Stimulated activated CD4-positive, alpha-beta T cell treated with anti-CD3 and anti-CD28 coated beads, Interleukin-2, amount 100 ng/mL, for 48 hours (primary cell): ENCODE data around the gene BACE2.
"Not testable (repeated sequence)": the region's sequence is repeated elsewhere in the genome, so short reads cannot be mapped to it uniquely, and the experiment has no call there.

Experiments
- DNase-seq, 2 donors: peaks; one replicate each; pipeline ENCODE4 v3.0.0-alpha.2; 2020

Gene BACE2

DNA sequence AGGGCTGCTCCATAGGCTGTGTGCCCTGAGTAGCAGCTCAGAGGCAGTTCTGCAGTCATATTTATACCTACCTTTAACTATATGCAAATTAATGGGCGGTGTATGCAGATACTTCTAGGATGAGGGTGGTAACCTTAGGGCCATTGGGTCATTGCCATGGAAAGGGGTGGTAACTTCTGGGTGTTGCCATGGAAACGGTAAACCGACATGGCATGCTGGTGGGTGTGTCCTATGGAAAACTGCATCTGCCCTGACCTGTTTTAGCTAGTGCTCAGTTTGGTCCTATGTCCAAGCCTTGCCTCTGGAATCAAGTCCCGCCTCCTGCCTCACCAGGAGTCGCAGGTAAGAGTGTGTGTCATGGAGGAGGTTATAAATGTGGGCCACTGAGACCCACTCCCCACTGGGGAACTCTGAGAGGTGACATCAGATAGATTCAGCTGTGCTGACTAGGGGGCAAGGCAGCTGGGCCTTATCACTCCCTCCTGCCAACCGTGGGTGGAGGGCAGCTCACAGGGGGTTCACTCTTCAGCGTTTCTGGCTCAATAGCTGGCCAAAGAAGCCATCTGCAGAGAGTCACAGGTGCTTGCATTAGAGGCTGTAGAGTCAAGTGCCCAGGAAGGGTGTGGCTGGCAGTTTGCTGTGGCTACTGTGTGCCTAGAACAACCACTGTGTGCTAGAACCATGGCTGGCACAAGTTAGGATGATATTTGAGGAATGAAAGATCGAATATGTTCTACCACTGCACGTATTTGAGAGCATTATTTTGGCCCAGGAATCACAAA is 19.0 kb downstream of the BACE2 start:
- no peak for DNase-seq

- DNase-seq = no peak
Measured at GRCh38 chr21:41187537-41188025, 19.6 kb downstream of the BACE2 start.

DNA sequence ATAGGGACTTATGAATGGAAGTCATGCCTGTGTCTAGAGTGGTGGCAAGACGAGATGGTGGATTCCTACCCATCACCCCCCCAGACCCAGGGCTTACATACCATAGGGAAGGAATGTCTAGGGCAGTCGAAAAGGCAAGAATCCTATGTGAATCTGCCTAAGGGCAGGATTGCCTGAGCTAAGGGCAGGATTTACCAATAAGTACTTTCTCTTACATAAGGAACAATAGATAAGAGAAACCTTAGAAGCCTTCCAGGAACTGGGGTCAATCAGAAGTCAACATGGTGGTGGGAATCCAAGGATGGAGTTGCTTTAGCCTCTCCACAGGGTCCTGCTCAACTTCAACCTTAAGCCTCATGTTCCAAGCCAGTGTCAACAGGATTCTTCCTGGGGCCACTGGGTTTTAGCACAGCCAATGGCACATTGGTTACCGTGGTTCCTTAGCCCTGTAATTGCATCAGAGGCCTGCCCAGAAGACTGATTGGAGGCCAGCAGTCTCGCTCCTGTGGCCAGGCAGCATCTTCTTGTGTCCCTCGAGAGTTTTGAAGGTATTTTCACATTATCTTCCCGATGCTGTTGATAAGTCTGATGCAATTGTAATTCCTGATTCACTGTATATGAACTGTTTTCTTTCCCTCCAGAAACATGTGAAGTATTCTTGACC is 20.7 kb downstream of the BACE2 start:
- no peak for DNase-seq

DNA sequence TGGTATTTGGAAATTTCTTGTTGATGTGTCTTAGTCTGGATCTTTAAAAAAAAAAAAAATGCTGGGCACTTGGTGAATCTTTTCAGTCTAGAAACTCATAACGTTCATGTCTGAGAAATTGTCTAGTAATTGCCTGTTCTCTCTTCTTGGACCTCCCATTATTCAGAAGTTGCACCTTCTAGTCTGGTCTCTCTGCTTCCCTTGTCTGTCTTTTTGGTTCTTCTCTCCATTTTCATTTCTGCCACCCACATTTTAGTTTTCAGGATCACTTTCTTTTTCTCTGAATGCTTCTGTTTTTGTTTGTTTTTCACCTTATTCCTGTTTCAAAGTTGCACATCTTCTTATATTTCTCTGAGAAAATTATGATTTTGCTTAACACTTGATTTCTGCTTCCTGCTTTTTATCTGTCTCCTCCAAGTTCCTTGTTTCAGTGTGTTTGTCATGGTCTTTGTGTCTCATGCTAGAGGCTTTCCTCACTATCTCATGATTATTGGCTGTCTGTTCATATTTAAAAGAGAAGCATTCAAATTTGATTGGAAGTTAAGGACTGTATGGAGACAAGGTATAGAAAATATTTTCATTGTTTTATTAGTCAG is 21.3 kb downstream of the BACE2 start:
- DNase-seq = no peak

- not testable (repeated sequence) for DNase-seq
Measured at GRCh38 chr21:41192552-41192951, 24.6 kb downstream of the BACE2 start.

GRCh38 chr21:41195311-41195710 is 27.4 kb downstream of the BACE2 start:
- DNase-seq = no peak

DNA sequence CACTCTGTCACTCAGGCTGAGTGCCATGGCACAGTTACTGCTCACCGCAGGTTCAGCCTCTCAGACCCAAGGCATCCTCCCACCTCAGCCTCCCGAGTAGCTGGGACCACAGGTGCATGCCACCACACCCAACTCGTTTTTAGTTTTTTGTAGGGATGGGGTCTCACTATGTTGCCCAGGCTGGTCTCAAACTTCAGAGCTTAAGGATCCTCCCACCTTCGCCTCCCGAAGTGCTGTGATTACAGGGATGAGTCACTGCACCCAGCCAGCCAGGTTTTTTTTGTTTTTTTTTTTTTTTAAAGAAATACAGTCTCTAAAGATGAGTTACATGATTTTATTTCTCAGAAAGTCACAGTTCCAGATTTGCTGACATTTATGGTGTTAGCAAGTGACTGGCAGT is 29.0 kb downstream of the BACE2 start:
- no peak for DNase-seq

GRCh38 chr21:41197582-41197981 is 29.6 kb downstream of the BACE2 start:
- no peak for DNase-seq

- DNase-seq = not testable (repeated sequence)
Measured at GRCh38 chr21:41198647-41199046, 30.7 kb downstream of the BACE2 start.

DNA sequence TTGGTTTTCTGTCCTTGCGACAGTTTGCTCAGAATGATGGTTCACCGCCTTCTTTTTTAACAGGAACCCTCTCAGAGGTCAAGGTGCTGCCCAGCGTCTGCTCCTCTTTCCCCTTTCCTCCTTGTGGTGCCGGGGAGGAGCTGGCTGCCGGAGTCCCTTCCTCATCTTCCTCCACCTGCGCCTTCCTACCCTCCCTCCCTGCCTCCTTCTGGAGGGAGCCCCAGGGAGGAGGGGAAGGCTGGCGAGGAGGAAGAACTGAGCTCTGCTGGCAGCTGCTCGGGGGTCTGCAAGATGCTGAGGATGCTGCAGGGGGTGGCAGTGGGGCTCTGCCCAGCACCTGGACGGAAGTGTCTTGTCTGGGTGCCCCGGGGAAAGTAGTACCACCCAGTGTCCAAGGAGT is 31.2 kb downstream of the BACE2 start:
- DNase-seq = no peak

- no peak for DNase-seq
Measured at GRCh38 chr21:41199588-41199987, 31.6 kb downstream of the BACE2 start.

DNA sequence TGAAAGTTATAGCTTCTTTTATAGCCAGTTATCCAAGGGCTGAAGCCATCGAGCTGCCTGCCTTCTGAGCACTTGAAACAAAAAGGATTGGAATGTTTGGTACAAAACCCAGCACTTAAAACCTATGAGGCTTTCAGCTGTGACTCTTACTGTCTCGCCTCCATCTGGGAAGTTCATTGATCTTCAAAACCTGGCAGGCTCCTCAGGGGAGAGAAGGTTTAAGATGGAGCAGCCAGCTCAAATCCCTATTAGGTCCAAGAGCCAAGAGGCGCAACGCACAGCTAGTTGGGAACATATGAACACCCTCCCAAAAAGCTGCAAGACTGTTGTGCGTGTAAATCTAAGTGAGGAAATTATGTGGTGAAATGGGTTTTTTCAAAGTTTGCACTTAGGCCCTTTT is 33.4 kb downstream of the BACE2 start:
- DNase-seq = no peak

DNA sequence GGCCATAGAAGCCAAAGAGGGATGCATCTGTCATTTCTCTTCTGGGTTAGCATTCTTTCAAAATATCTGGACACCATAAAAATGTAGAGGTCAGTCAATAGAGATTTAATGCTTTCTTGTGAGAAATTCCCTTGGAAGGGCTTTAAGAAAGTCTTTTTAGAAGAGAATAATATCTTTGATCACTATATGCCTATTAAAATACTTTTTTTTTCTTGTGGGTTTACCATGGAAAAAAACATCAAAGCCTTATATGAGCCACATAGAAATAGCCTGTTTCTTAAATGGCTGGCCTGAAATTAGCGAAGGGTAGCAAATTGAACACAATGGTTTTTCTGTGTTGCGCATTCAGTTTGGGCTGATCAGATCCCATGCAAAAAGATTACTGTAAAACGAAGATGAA is 36.8 kb downstream of the BACE2 start:
- DNase-seq = no peak

DNA sequence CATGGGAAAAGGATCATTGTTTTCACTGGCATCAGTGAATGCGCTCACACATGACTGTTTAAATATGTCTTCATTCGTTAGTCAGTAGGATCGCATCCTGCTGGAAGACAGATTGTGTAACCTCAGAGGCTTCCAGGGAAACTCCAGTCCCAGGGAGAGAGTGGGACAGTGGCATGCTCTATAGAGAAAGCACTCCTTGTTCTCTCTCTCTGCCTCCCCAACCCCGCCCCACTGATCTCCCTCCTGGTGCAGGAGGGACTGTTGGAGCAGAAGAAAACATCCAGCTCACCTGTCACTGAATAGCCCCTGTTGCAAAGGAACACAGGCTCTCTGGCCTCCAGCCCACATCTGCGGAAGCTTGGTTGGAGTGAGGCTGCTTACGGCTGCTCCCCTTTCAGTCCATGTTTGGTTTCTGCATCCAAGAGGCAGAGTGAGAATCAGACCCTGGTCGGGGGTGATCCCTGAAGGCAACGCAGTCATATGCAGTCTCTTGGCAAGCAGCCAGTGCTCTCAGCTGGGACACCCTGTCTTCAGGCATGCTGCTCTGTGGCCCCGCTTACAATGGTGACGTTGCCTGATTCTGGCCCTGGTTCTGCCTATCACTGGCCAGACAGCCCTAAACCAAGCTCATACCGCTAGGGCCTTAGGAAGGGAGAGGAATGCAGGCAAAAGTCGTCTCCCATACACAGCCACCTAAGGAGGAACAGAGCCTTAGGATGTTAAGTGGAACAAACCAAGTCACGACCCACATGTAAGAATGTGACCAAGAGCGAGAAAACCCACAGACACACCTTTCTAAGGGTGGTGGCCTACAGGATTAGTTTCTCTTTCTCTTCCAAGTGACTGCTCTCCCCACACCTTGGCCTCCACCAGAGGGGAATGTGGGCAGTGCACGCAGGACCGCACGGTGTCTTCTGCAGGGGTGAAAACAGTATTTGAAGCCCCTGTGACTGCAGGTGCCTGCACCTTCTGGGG is 39.7 kb downstream of the BACE2 start:
- DNase-seq = no peak

DNA sequence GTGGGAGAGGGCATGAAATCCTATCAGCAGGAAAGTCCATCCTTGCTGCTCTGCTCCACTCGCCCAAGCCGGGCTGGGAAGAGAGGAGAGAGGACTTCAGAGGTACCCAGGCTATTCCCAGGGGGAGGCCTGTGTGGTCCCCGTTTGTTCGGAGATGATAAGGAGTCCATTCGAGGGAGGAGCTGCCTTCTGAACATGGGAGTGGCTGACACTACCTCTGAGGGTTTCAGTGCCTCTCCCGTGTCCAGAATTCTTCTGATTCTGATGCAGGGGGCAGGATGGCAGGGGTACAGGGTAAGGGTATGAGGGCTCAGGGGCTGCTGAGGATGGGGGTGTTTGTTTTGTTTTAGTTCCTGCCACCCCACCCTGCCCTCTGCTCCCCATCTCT is 40.4 kb downstream of the BACE2 start:
- no peak for DNase-seq

DNA sequence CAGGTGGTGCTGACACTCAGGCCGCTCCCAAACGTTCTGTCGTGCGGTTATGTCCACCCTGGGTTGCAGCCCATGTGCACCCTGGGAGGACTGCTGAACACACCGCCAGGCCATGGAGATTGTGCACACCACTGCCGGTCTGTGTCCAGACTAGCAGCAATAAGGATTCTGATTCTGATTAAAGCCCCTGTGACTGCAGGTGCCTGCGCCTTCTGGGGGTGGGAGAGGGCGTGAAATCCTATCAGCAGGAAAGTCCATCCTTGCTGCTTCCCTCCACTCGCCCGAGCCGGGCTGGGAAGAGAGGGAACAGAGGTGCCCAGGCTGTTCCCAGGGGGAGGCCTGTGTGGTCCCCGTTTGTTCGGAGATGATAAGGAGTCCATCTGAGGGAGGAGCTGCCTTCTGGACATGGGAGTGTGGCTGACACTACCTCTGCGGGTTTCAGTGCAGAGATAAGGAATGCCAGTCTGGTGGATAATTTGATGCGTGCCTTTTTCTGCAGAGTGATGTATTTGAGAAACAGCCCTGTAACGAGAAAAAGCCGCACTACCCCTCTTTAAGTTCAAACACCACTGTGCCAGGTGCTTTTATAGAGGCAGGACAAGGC is 41.2 kb downstream of the BACE2 start:
- no peak for DNase-seq

DNA sequence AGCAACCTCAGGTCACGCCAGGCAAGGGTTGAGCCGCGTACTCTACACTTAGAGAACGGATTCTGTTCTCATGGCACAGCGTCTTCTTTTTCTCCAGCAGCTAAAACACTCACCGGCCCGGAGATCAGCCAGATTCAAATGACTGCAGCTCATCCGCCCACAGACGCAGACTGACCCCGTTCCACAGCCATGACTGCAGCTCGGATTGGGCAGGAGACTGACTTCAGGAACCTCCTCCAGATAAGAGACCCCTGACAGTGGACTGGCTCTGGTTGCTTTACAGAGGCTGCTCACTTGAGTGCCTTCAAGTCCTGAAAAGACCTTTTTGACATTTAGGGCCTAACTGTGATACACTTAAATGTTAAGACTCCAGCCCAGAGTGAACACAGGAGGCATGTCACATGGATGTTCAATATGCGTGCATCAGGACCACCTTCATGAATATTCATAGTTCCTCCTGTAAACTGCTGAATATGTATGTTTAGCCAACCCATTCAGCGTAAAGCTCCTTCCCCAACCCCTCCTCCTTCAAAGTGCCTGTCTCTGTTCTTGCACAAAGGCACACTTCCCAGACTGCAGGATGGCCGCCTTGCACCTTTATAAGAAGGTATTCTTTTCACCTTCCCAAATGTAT is 42.6 kb downstream of the BACE2 start:
- no peak for DNase-seq

DNA sequence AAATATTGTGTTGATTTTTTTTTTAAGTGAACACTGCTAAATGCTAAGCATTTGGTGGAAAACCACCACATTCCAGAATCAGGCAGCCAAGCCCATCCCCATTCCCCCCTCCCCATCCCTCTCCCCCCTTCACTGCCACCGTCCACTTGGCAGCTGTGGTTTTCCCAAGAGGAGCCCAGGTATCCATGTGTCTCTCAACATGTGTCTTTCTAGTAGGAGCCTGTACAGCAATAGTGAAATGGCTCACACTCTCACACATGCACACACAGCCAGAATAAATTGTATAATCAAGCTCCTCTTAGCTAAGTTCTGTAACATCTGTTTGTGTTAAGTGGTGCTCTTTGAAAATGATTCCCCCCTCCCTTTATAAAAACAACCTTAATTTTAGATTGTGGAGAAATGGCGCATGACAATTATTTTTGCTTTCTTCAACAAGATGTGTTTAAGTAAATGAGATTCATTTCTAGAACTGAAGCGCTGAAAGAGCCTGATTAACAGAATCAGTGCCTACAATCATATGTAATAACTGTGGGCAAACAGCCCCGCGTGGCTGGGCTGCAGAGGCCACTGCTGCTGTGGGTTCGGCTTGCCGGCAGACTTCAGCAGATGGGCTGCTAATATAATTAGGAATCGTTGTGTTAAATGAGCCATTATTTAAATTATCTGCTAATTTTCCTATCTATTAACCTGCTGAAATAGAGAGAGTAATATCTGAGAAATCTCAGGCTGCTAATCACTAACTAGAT is 43.3 kb downstream of the BACE2 start:
- DNase-seq = no peak

GRCh38 chr21:41213021-41213420 is 45.1 kb downstream of the BACE2 start:
- DNase-seq = no peak

DNA sequence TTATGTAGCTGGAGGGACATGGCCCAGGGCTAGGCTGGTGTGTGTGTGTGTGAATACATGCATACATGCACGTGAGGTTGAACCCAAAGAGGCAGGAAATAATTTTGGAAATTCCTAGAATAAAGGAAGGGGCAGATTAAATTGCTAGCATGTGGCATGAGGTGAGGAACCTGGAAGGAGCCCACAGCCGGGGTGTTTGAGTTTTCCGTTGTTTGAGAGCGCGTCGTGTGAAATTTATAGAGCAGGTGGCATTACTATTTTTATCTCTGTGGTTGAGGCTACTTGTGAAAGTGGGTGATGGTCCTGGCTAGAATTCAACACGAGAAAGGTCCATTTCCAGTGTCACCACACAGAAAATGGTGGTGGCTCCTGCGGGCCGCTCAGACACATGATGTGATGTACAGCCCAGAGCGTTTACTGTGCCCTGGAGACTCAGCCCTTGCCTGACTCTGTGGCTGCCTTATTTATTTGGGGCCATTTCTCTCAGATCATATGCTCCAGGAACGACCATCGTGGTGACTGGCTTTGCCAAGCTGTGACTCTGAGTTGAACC is 48.0 kb downstream of the BACE2 start:
- DNase-seq = no peak

GRCh38 chr21:41216486-41216885 is 48.5 kb downstream of the BACE2 start:
- DNase-seq = no peak
